ENCODE results near the gene PRDM8. TPM values are rescaled to one million over a fixed set of nuclear protein-coding genes. Genes with fewer than 3 reads are reported as not detected.
"Not testable (repeated sequence)": the region's sequence is repeated elsewhere in the genome, so short reads cannot be mapped to it uniquely, and the experiment has no call there.

The PRDM8 gene
- total RNA-seq, 1 experiment from 2014 or later, result 2.5 TPM

- Histone ChIP-seq H3K27me3 (no peaks in the 10 kb centered on the region), H3K4me1 (no peaks in the 10 kb centered on the region), H3K36me3 (no peaks in the 10 kb centered on the region), H3K4me3 (no peak overlapping the region), H3K27ac (no peak overlapping the region), H3K9me3 (replicated peaks) (no peaks in the 10 kb centered on the region)
- no peak for DNase-seq
Measured at GRCh38 chr4:80243274-80244018, 46.1 kb downstream of the PRDM8 start.

DNA sequence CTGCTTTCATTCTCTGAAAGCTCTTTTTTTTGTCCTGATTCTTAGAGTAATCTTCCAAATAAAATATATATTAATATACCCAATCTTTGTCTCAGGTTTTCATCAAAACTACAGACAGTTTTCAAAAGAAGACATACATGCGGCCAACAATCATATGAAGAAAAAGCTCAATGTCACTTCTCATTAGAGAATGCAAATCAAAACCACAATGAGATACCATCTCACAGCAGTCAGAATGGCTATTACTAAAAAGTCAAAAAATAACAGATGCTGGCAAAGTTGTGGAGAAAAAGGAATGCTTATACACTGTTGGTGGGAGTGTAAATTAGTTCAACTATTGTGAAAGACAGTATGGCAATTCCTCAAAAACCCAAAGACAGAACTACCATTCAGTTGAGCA, 50.2 kb downstream of the PRDM8 start:
- not testable (repeated sequence) for H3K36me3 ChIP-seq; H3K27me3 ChIP-seq; H3K4me3 ChIP-seq; H3K4me1 ChIP-seq; DNase-seq; H3K9me3 ChIP-seq (replicated peaks); H3K27ac ChIP-seq

- Histone ChIP-seq H3K27me3 (no peaks in the 10 kb centered on the region), H3K27ac (no peak overlapping the region), H3K36me3 (no peaks in the 10 kb centered on the region), H3K4me1 (no peaks in the 10 kb centered on the region), H3K4me3 (no peak overlapping the region), H3K9me3 (replicated peaks) (no peaks in the 10 kb centered on the region)
- DNase-seq, result no peak
Measured at GRCh38 chr4:80249144-80249543, 51.8 kb downstream of the PRDM8 start.

DNA sequence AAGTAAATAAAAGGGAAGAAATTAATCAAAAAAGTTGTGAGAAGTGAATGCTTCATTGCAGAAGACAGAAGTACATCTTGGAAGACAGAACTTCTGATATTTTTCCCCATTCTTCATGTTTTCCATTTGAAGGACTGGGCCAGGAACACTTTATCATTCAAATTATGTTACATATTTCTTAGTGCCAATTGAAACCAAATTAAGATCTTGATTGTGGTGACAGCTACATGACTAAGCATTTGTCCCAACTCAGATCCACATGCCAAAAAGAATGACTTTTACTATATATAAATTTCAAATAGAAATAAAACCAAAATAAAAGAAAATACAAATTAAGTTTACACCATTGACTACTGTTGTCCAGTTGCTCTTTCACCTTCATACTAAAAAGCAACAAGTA, 55.1 kb downstream of the PRDM8 start:
- Histone ChIP-seq H3K4me3 (no peak overlapping the region), H3K27ac (no peak overlapping the region), H3K4me1 (no peaks in the 10 kb centered on the region), H3K9me3 (replicated peaks) (no peaks in the 10 kb centered on the region), H3K36me3 (no peaks in the 10 kb centered on the region), H3K27me3 (no peaks in the 10 kb centered on the region)
- no peak for DNase-seq

DNA sequence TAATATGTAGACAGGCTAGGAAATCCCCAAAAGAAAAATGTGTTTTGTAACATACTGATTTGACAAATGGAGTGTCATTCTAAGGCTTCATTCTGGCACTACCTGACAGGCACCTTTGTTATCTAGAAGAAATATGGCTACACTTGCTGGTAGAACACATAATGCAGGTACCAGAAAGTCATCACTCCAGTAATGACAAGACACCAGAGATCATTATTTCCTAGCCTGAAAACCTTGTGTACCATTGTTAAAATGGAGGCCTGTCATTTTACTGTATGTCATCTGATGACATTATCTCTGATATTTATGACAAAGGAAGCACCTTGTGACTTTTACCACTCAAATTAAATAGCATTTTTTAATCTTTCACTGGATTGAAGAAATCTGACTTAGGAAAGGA, 55.6 kb downstream of the PRDM8 start:
- Histone ChIP-seq H3K4me1 (no peaks in the 10 kb centered on the region), H3K36me3 (no peaks in the 10 kb centered on the region), H3K9me3 (replicated peaks) (no peaks in the 10 kb centered on the region), H3K4me3 (no peak overlapping the region), H3K27ac (no peak overlapping the region), H3K27me3 (no peaks in the 10 kb centered on the region)
- DNase-seq, result no peak

GRCh38 chr4:80253510-80253909, 56.2 kb downstream of the PRDM8 start:
- no peaks in the 10 kb centered on the region for H3K36me3 ChIP-seq
- no peaks in the 10 kb centered on the region for H3K27me3 ChIP-seq
- no peaks in the 10 kb centered on the region for H3K4me1 ChIP-seq
- H3K9me3 ChIP-seq (replicated peaks), result no peaks in the 10 kb centered on the region
- H3K27ac ChIP-seq, result no peak overlapping the region
- H3K4me3 ChIP-seq, result no peak overlapping the region
- DNase-seq, result no peak

Other genes with a start within 250 kb of the PRDM8 start
- 34.5 and 35.8 TPM in 2 replicates for gene ANTXR2, start 124.3 kb upstream of the PRDM8 start, total RNA-seq (2014; rRNA removed; shearing (Covaris generic))
- 0.12 and 0.15 TPM in 2 replicates for gene FGF5, start 69.2 kb downstream of the PRDM8 start, total RNA-seq (2014; rRNA removed; shearing (Covaris generic))
- gene CFAP299, start 138.2 kb downstream of the PRDM8 start, total RNA-seq (2014; rRNA removed; shearing (Covaris generic)), result not detected in 2 replicates

Measured in SJCRH30 (cell line).